Lung (tissue), 12 donors: ENCODE results near the gene GNB5. TPM values are rescaled to one million over a fixed set of nuclear protein-coding genes. Genes with fewer than 3 reads are reported as not detected.

Source experiments
- ATAC-seq: fragments of 200-7000 bp; cut with Tn5 transposase; one replicate; pipeline ENCODE4 v1.9.1; 2020; ENCODE audit warnings: moderate number of reproducible peaks; ENCODE audit not compliant: insufficient read depth, low FRiP score
- DNase-seq, 3 donors: peaks; one replicate each; pipeline ENCODE4 v3.0.0-alpha.2; 2013 to 2017
- H3K27ac ChIP-seq, 2 donors: one replicate each; pipeline ENCODE4 v1.5.1; 2013; ENCODE audit warnings: mild to moderate bottlenecking in 2 of 2, moderate library complexity in 2 of 2, control low read depth in 1 of 2, inconsistent platforms in 1 of 2, low read depth in 1 of 2, low read length in 1 of 2
- H3K27me3 ChIP-seq, 3 donors: one replicate each; pipeline ENCODE4 v1.5.1; 2013; ENCODE audit warnings: low read length in 2 of 3; ENCODE audit not compliant: control insufficient read depth in 3 of 3, insufficient read depth in 3 of 3
- H3K36me3 ChIP-seq, 4 donors: one replicate each; pipeline ENCODE4 v1.5.1; 2013; ENCODE audit warnings: low read length in 4 of 4, mild to moderate bottlenecking in 1 of 4, moderate library complexity in 1 of 4; ENCODE audit not compliant: control insufficient read depth in 4 of 4, insufficient read depth in 4 of 4
- H3K4me1 ChIP-seq, 5 donors: one replicate each; pipeline ENCODE4 v1.5.1; 2013; ENCODE audit warnings: low read length in 5 of 5, mild to moderate bottlenecking in 2 of 5, moderate library complexity in 1 of 5; ENCODE audit not compliant: control insufficient read depth in 5 of 5, insufficient read depth in 5 of 5
- H3K4me3 ChIP-seq: one replicate; pipeline ENCODE4 v1.5.1; 2013; ENCODE audit warnings: mild to moderate bottlenecking, control low read depth, moderate library complexity
- H3K9ac ChIP-seq, 2 donors: one replicate each; pipeline ENCODE4 v1.5.1; 2013; ENCODE audit warnings: low read length in 2 of 2, control low read depth in 1 of 2; ENCODE audit not compliant: insufficient read depth in 1 of 2
- H3K9me3 ChIP-seq, 4 donors: one replicate each; pipeline ENCODE4 v1.5.1; 2013; ENCODE audit warnings: low read length in 3 of 4, mild to moderate bottlenecking in 1 of 4, moderate library complexity in 1 of 4; ENCODE audit not compliant: control insufficient read depth in 4 of 4, insufficient read depth in 3 of 4
- WGBS, 2 donors: extraction: QIAGEN DNeasy Blood & Tissue Kit; methylation state at CpG; one replicate each; pipeline ENCODE4 v1.1.7; 2013; 5-methylcytosine and 5-hydroxymethylcytosine counted together
- polyA plus RNA-seq, 2 donors: library from polyadenylated mRNA; stranded (reverse); fragments of 200-250 nt; gene quantifications; one replicate each; pipeline ENCODE4 v1.2.1, GENCODE V29; 2013
- total RNA-seq, 2 donors: library from RNA; depleted of rRNA in 1 of 2; stranded (reverse); fragments of >200 nt in 1 of 2; gene quantifications; one replicate each; pipeline ENCODE4 v1.2.1, GENCODE V29; 2014 to 2021
- TF ChIP-seq, protein P1 (sequence below): IDR thresholded peaks from 2 replicates; pipeline ENCODE4 v1.5.1; 2012; ENCODE audit warnings: mild to moderate bottlenecking; ENCODE audit errors: control extremely low read depth, extremely low read depth
- donor health status: control.
- donor health status: control.
- donor health status: Bipolar disorder and iron deficiency.
- donor health status: healthy.
- donor health status: DM: yes; HTN: yes; CAD: no.

The GNB5 gene
- total and polyA plus RNA-seq, 4 donors = 8.0 to 21.5 (median 11.2) TPM

DNA sequence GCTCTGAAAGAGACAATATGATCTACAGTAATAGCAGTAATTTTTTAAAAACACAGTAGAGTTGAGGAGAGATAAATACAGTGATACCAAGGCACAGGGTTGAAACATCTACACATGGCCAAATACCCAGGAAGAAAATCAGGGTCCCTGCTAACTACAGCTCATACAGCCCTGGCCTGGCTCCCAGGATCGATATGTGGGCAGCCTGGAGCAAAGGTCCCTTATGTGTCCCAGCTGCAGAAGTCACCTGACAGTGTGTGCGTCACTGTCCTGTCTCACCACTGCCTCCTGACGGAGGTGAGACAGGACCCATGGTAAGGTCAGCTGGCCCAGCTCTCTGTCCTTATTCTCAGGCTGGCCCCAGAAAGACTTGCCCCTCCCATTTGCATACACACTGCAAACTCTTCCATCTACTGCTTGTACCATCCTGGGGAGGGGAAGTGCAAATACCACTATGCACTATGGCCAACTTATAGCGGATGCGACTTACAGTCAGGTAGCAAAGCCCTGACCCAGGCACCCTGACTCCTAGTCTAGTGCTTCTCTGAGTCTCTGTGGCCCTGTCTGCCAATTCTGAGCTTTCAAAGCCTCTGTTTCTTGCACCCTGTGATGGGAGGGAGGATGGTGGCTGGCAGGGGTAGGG, 56.6 kb downstream of the GNB5 start:
- H3K9me3 ChIP-seq = no peaks in the 10 kb centered on the region
- DNase-seq = no peak
- H3K36me3 ChIP-seq = peaks cover 0 to 2% (median 0%) of the 10 kb centered on the region in 4 donors
- no peak overlapping the region for H3K4me3 ChIP-seq
- no peaks in the 10 kb centered on the region for H3K27me3 ChIP-seq
- no peak overlapping the region for H3K27ac ChIP-seq
- ATAC-seq = no peak
- 88 to 93% methylated on average over 5 of the region's 5 CpGs for WGBS, 2 donors
- peaks cover 0 to 5% (median 0%) of the 10 kb centered on the region in 5 donors for H3K4me1 ChIP-seq
- no peak overlapping the region for H3K9ac ChIP-seq
- TF ChIP-seq, protein P1, sequence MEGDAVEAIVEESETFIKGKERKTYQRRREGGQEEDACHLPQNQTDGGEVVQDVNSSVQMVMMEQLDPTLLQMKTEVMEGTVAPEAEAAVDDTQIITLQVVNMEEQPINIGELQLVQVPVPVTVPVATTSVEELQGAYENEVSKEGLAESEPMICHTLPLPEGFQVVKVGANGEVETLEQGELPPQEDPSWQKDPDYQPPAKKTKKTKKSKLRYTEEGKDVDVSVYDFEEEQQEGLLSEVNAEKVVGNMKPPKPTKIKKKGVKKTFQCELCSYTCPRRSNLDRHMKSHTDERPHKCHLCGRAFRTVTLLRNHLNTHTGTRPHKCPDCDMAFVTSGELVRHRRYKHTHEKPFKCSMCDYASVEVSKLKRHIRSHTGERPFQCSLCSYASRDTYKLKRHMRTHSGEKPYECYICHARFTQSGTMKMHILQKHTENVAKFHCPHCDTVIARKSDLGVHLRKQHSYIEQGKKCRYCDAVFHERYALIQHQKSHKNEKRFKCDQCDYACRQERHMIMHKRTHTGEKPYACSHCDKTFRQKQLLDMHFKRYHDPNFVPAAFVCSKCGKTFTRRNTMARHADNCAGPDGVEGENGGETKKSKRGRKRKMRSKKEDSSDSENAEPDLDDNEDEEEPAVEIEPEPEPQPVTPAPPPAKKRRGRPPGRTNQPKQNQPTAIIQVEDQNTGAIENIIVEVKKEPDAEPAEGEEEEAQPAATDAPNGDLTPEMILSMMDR = no peak

- Histone ChIP-seq H3K4me3 (no peak overlapping the region), H3K27ac (no peak overlapping the region), H3K4me1 (peaks cover 0 to 5% (median 0%) of the 10 kb centered on the region in 5 donors), H3K9ac (no peak overlapping the region), H3K27me3 (no peaks in the 10 kb centered on the region), H3K36me3 (peaks cover 0 to 2% (median 0%) of the 10 kb centered on the region in 4 donors), H3K9me3 (no peaks in the 10 kb centered on the region)
- 87 to 89% methylated on average over 10 of the region's 10 CpGs for WGBS, 2 donors
- TF ChIP-seq, protein P1 = no peak
- ATAC-seq = no peak
- no peak for DNase-seq
These were observed 57.5 kb downstream of the GNB5 start for GRCh38 chr15:52133510-52134220.

DNA sequence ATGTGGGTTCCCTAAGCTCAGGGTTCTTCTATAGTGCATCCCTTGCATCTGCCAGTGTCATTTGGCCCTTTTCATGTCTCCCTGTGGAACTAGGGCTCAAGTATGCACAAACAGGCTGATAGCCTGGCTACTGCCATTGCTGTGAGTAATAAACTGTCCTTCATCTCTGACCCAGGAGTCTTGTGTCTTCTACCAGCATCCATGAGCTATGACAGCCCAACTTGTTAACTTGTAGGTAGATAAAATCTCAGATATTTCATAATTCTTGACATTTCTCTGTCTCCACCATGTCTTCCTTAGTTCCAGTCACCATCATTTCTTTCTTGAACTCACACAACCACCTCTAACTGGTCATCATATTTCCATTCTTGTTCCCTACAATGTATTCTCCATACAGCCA, 59.1 kb downstream of the GNB5 start:
- ATAC-seq (no peak), DNase-seq (no peak)
- TF ChIP-seq, protein P1 = no peak
- peaks cover 0 to 2% (median 0%) of the 10 kb centered on the region in 5 donors for H3K4me1 ChIP-seq
- no peak overlapping the region for H3K9ac ChIP-seq
- no peak overlapping the region for H3K27ac ChIP-seq
- no peaks in the 10 kb centered on the region for H3K9me3 ChIP-seq
- no peaks in the 10 kb centered on the region for H3K27me3 ChIP-seq
- no peak overlapping the region for H3K4me3 ChIP-seq
- peaks cover 0 to 2% (median 0%) of the 10 kb centered on the region in 4 donors for H3K36me3 ChIP-seq
